PC-3 (cell line): ENCODE measurements around the gene DMD. TPM values are rescaled to one million over a fixed set of nuclear protein-coding genes. Genes with fewer than 3 reads are reported as not detected.
A peak's percentile ranks its signal among the peaks of the same experiment; 100 is the strongest.

Source experiments
- ATAC-seq: fragments of 200-7000 bp; cut with Tn5 transposase; 2 replicates; pipeline ENCODE4 v1.9.1; 2020; ENCODE audit warnings: mild to moderate bottlenecking, moderate library complexity
- Bru-seq: library from RNA; stranded (reverse); fragments of 400-500 nt; gene quantifications from one replicate; lab custom pipeline; 2021; lab: Mats Ljungman, UMichigan
- BruChase-seq, 2 experiments: library from RNA; stranded (reverse); fragments of 400-500 nt; gene quantifications; one replicate each; lab custom pipeline; 2021; lab: Mats Ljungman, UMichigan
- BruUV-seq: library from RNA; stranded (reverse); fragments of 400-500 nt; replicated peaks from 2 replicates; lab custom pipeline; 2021; lab: Mats Ljungman, UMichigan
- CTCF ChIA-PET: fragments of 300-600 bp; sonication (Branson Sonifier 250); formaldehyde crosslinking; loops from one replicate; lab custom pipeline; 2022; ENCODE audit warnings: antibody characterized with exemption; lab: Charles Lee
- POLR2A ChIA-PET: fragments of 300-600 bp; sonication (Branson Sonifier 250); formaldehyde crosslinking; loops from one replicate; lab custom pipeline; 2022; ENCODE audit warnings: antibody characterized with exemption; ENCODE audit not compliant: unreplicated experiment; lab: Charles Lee
- DNase-seq: peaks from one replicate; pipeline ENCODE4 v3.0.0-alpha.2; 2015
- H2AFZ ChIP-seq: fragments of 300-600 bp; sonication (generic); 2 replicates; pipeline ENCODE4 v1.6.0; 2016; ENCODE audit warnings: antibody characterized with exemption, low read length
- H3F3A ChIP-seq: fragments of 300-600 bp; sonication (generic); one replicate; pipeline ENCODE4 v1.6.0; 2017; ENCODE audit warnings: antibody characterized with exemption, low read length, control low read depth, mild to moderate bottlenecking; ENCODE audit not compliant: unreplicated experiment
- H3K27ac ChIP-seq: fragments of 300-600 bp; sonication (generic); 2 replicates; pipeline ENCODE4 v1.5.1; 2016; ENCODE audit warnings: mild to moderate bottlenecking, low read length
- H3K27me3 ChIP-seq: fragments of 300-600 bp; sonication (generic); 2 replicates; pipeline ENCODE4 v1.6.1; 2016; ENCODE audit warnings: low read length, mixed read lengths
- H3K36me3 ChIP-seq: fragments of 300-600 bp; sonication (generic); 2 replicates; pipeline ENCODE4 v1.6.1; 2016; ENCODE audit warnings: low read depth, mixed run types, low read length, mixed read lengths
- H3K4me1 ChIP-seq: fragments of 300-600 bp; sonication (generic); 2 replicates; pipeline ENCODE4 v1.5.1; 2016; ENCODE audit warnings: low read length; ENCODE audit not compliant: insufficient read depth
- H3K4me2 ChIP-seq: fragments of 300-600 bp; sonication (generic); 2 replicates; pipeline ENCODE4 v1.6.0; 2016; ENCODE audit warnings: low read length
- H3K4me3 ChIP-seq: fragments of 300-600 bp; sonication (generic); 2 replicates; pipeline ENCODE4 v1.5.1; 2016; ENCODE audit warnings: mild to moderate bottlenecking, low read length, mixed read lengths
- H3K79me2 ChIP-seq: fragments of 300-600 bp; sonication (generic); 2 replicates; pipeline ENCODE4 v1.6.1; 2017; ENCODE audit warnings: low read length, mixed read lengths
- H3K9ac ChIP-seq: fragments of 300-600 bp; sonication (generic); 2 replicates; pipeline ENCODE4 v1.6.0; 2016; ENCODE audit warnings: mild to moderate bottlenecking, low read length
- H3K9me2 ChIP-seq: fragments of 300-600 bp; sonication (generic); replicated peaks from 2 replicates; pipeline ENCODE4 v1.6.1; 2016; ENCODE audit warnings: mixed run types, low read length, mixed read lengths
- H3K9me3 ChIP-seq: fragments of 300-600 bp; sonication (generic); 2 replicates; pipeline ENCODE4 v1.6.1; 2016; ENCODE audit warnings: low read length, mixed read lengths
- H4K20me1 ChIP-seq: fragments of 300-600 bp; sonication (generic); 2 replicates; pipeline ENCODE4 v1.6.1; 2016; ENCODE audit warnings: low read length, mixed read lengths
- CTCF ChIP-seq: fragments of 300-600 bp; sonication (generic); conservative IDR thresholded peaks from 2 replicates; pipeline ENCODE4 v1.5.1; 2017; ENCODE audit warnings: antibody characterized with exemption, low read depth, mild to moderate bottlenecking, low read length
- EZH2 ChIP-seq: fragments of 300-600 bp; sonication (generic); IDR thresholded peaks from one replicate; pipeline ENCODE4 v1.6.1; 2017; ENCODE audit warnings: antibody characterized with exemption, mild to moderate bottlenecking, low read length; ENCODE audit not compliant: unreplicated experiment
- EZH2phosphoT487 ChIP-seq: fragments of 300-600 bp; sonication (generic); IDR thresholded peaks from 2 replicates; pipeline ENCODE4 v1.6.1; 2018; ENCODE audit warnings: mild to moderate bottlenecking, antibody characterized with exemption, low read length, borderline replicate concordance
- intact Hi-C: fragments of 100-400 bp; cut with micrococcal nuclease; formaldehyde crosslinking; loops from 2 replicates; pipeline ENCODE4 v1.9.0; 2023
- long read RNA-seq: library from polyadenylated mRNA; unstranded; transcript quantifications from one replicate; pipeline ENCODE4 v2.0.0, GENCODE V29; 2021; ENCODE audit not compliant: unreplicated experiment
- total RNA-seq: library from RNA; depleted of rRNA; stranded (reverse); fragments of >200 nt; gene quantifications from 2 replicates; pipeline ENCODE4 v1.2.3, GENCODE V29; 2014; rRNA removed

Gene DMD
- total RNA-seq, result not detected in 2 replicates
- Bru-seq, nascent RNA, result percentile 1 among the genes with signal in this experiment
- percentile 0 among the genes with signal in this experiment for BruChase-seq, experiment 1, labeled RNA remaining after a 6-hour chase
- BruChase-seq, experiment 2, labeled RNA remaining after a 2-hour chase, result percentile 1 among the genes with signal in this experiment
- long read RNA-seq, result 0 reads

- no peaks in the 10 kb centered on the region for H3K9me2 ChIP-seq
- TF ChIP-seq EZH2, result no peak
- TF ChIP-seq CTCF, result no peak
- TF ChIP-seq EZH2phosphoT487, result no peak
- no peaks in the 10 kb centered on the region for H3K4me1 ChIP-seq
- H3F3A ChIP-seq, result no peaks in the 10 kb centered on the region
- DNase-seq, result no peak
- no peak within 1 kb of the TSS for H3K9ac ChIP-seq
- no peaks in the 10 kb centered on the region for H4K20me1 ChIP-seq
- BruUV-seq, result no TSS peak
- no peak within 1 kb of the TSS for H3K4me3 ChIP-seq
- H3K27ac ChIP-seq, result no peak within 1 kb of the TSS
- intact Hi-C loops, result no loop called here
- CTCF ChIA-PET, result no interaction called here
- POLR2A ChIA-PET, result no interaction called here
- H3K9me3 ChIP-seq, result no peaks in the 10 kb centered on the region
- no peak within 1 kb of the TSS for H3K4me2 ChIP-seq
- H3K79me2 ChIP-seq, result no peaks in the 10 kb centered on the region
- no peak for ATAC-seq
- H3K27me3 ChIP-seq, result no peaks in the 10 kb centered on the region
- H2AFZ ChIP-seq, result no peak within 1 kb of the TSS
- no peaks in the 10 kb centered on the region for H3K36me3 ChIP-seq
Measured at GRCh38 chrX:33211356-33212260, at the start of gene DMD. DMD (minus strand) TSS chrX:33211549; CDS start chrX:33211312, 237 bp downstream.

- no peak overlapping the region for H3K9ac ChIP-seq
- no TSS peak for BruUV-seq
- intact Hi-C loops, result no loop called here
- no peaks in the 10 kb centered on the region for H3K9me2 ChIP-seq
- no peak for TF ChIP-seq CTCF
- TF ChIP-seq EZH2phosphoT487, result no peak
- no peak for TF ChIP-seq EZH2
- ChIA-PET POLR2A (no interaction called here), CTCF (no interaction called here)
- ATAC-seq, result no peak
- no peaks in the 10 kb centered on the region for H3F3A ChIP-seq
- no peaks in the 10 kb centered on the region for H3K27me3 ChIP-seq
- no peak for DNase-seq
- H3K79me2 ChIP-seq, result no peaks in the 10 kb centered on the region
- no peaks in the 10 kb centered on the region for H4K20me1 ChIP-seq
- no peaks in the 10 kb centered on the region for H3K4me1 ChIP-seq
- no peak overlapping the region for H3K4me3 ChIP-seq
- no peak overlapping the region for H3K27ac ChIP-seq
- no peak overlapping the region for H3K4me2 ChIP-seq
- no peaks in the 10 kb centered on the region for H3K36me3 ChIP-seq
- no peaks in the 10 kb centered on the region for H3K9me3 ChIP-seq
- H2AFZ ChIP-seq, result no peak overlapping the region
Measured at GRCh38 chrX:33252306-33252825, 41.0 kb upstream of the DMD start.
